Panc1 (cell line): ENCODE data around the gene SEMA3B.

ENCODE experiments used
- CTCF ChIP-seq: fragments of 450-650 bp; IDR thresholded peaks from 2 replicates; pipeline ENCODE4 v1.5.1; 2017; ENCODE audit warnings: mild to moderate bottlenecking
- POLR2AphosphoS5 ChIP-seq: IDR thresholded peaks from 2 replicates; pipeline ENCODE4 v1.6.1; 2012; ENCODE audit warnings: mild to moderate bottlenecking, low read depth, low read length, moderate library complexity
- SIN3A ChIP-seq: IDR thresholded peaks from 2 replicates; pipeline ENCODE4 v1.6.1; 2012; ENCODE audit warnings: low read depth, mild to moderate bottlenecking, low read length, moderate library complexity, borderline replicate concordance; ENCODE audit not compliant: insufficient read depth
- TCF7L2 ChIP-seq: IDR thresholded peaks from 2 replicates; pipeline ENCODE4 v1.6.1; 2011; ENCODE audit warnings: mild to moderate bottlenecking, low read depth, low read length, inconsistent platforms
- TF ChIP-seq, protein P1 (sequence below), 2 experiments: IDR thresholded peaks; 2 replicates each; pipeline ENCODE4 v1.6.1; 2011 to 2012; ENCODE audit warnings: low read depth in 2 of 2, control low read depth in 1 of 2, low read length in 1 of 2, mild to moderate bottlenecking in 1 of 2, moderate library complexity in 1 of 2; ENCODE audit not compliant: insufficient read depth in 1 of 2

DNA sequence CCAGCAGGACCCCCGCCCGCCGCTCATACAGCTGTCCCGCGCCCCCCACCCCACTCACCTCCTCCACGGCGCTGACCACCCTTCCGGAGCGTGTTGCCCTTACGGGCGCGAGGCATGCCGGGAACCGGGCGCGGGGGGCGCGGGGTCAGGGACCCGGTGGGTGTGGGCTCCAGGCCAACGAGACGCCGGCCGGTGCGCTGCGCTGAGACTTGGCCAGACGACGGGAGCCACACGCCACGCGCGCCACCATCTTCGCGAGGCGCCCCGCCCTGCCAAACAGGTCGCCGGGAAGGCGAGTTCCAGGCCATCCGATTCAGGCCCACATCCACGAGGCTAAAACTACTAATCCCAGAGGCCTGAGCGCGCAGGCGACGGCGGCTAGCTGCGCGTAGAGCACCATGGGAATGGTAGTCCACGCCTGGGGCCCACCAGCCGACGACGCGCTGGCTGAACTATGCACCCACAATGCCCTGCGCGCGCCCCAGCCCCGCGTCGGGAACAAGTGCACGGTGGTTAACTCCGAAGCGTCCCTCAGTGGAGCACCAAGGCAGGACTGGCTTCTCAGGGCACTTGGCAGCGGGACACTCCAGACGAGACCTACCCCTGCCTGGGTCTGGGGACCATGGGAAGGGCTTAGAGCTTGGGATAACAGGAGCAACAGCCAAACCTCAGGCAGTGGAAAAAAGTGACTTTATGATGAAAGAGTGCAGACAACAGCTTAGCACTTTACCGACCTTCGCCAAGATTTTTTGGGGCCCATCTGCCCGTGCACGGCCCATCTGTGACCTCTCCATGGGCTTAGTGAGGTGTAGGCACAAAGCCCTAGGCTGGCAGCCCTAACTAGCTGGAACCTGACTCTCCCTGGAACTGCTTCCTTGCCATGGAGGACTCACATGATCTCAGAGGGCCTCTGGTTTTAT lies 23.5 kb downstream of the SEMA3B start, which contains the start of gene IFRD2:
- TF ChIP-seq CTCF (no peak), POLR2AphosphoS5 (peak; percentile 54; the same call in 1 of the 2 replicates), SIN3A (no peak; the same call in 1 of the 2 replicates), TCF7L2 (no peak)
- TF ChIP-seq, protein P1, sequence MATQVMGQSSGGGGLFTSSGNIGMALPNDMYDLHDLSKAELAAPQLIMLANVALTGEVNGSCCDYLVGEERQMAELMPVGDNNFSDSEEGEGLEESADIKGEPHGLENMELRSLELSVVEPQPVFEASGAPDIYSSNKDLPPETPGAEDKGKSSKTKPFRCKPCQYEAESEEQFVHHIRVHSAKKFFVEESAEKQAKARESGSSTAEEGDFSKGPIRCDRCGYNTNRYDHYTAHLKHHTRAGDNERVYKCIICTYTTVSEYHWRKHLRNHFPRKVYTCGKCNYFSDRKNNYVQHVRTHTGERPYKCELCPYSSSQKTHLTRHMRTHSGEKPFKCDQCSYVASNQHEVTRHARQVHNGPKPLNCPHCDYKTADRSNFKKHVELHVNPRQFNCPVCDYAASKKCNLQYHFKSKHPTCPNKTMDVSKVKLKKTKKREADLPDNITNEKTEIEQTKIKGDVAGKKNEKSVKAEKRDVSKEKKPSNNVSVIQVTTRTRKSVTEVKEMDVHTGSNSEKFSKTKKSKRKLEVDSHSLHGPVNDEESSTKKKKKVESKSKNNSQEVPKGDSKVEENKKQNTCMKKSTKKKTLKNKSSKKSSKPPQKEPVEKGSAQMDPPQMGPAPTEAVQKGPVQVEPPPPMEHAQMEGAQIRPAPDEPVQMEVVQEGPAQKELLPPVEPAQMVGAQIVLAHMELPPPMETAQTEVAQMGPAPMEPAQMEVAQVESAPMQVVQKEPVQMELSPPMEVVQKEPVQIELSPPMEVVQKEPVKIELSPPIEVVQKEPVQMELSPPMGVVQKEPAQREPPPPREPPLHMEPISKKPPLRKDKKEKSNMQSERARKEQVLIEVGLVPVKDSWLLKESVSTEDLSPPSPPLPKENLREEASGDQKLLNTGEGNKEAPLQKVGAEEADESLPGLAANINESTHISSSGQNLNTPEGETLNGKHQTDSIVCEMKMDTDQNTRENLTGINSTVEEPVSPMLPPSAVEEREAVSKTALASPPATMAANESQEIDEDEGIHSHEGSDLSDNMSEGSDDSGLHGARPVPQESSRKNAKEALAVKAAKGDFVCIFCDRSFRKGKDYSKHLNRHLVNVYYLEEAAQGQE (IDR thresholded peaks at IDR 0.05; ENCODE audit: insufficient read depth in 1 of 2, low read depth in 2 of 2, low read length in 1 of 2), result no peak
